GM18517 (cell line): Measurements from ENCODE around the gene SDHA.
"Not testable (repeated sequence)": the region's sequence is repeated elsewhere in the genome, so short reads cannot be mapped to it uniquely, and the experiment has no call there.

ENCODE experiments used
- ATAC-seq: cut with Tn5 transposase; IDR thresholded peaks from one replicate; pipeline ENCODE4 v1.9.1; 2021; ENCODE audit warnings: mild to moderate bottlenecking, moderate library complexity; ENCODE audit not compliant: unreplicated experiment

SDHA gene

DNA sequence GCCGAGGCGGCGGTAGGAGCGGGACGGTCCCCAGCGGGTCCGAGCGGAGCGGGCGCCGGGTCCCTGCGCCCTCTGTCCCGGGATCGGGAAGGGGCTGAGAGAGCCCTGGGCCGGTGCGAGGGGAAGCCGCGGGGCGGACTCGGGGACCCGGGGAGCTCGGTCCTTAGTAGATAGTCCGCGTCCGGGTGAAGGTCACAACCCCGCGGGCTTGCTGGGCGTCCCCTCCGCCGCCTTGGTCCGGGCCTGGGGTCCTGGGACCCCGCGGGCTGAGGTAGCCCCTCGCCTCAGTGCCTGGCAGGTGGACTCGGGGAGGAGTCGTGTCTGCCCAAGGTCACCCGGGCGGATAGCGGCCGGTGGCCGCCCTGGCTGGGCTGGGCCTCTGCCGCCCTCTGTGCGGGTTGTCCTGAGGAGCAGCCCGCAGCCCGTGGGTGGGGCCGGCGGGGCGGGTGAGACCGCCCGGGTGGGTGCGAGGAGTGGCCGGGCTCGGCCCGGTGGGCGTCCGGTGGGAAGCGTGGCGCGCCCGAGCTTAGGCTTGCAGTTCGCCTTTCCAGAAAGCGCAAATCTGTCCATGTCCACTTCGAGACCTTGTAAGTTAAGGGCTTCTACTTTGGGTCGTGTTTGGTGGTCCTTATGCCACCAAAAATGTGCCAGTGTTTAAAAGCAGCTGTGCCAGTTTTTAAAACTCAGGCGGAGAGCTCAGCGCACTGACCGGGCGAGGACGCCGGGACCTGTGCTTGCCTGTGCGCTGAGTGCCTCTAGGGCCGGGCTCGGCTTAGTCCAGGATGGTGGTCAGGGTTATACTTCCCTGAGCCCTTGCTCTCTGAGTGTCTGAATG is 554 bp downstream of the SDHA start:
- peak; percentile 23 for ATAC-seq

DNA sequence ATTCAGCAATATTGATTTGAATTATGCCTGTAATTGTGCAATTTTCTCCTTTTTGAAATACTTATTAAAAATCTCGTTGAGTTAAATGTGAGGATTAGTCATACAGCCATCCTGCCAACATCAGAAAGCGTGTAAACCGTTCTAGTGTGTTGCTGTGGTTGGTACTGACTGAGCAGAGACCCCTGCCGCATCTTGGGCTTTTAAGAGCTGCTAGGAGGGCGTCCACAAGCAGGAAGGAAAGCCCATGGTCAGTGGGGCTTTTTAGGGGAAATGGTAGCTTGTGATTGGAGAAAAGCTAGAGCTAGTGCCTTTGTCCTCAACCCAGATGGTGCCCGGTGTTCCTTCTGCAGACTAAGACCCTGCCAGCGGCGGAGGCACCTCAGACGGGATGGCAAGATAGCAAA is 1.3 kb downstream of the SDHA start:
- ATAC-seq, result no peak

DNA sequence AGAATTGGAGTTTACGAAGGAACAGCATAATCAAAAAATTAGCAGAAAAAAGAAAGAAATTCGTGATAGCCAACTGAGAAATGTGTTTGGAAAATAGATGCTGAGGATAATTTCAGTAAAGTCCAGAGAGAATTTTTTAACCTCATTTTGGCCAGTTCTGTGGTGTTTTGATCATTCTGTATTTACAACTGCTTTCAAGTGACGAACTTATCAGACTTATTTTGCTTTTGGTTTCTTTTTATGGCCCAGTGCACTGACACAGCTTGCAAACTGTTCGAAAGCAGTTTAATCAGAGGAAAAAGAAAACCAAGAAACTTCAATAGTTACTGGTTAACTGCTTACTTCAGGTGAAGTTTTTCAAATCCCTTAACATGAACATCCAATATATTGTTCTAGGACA is 1.9 kb downstream of the SDHA start:
- peak; percentile 48 for ATAC-seq

DNA sequence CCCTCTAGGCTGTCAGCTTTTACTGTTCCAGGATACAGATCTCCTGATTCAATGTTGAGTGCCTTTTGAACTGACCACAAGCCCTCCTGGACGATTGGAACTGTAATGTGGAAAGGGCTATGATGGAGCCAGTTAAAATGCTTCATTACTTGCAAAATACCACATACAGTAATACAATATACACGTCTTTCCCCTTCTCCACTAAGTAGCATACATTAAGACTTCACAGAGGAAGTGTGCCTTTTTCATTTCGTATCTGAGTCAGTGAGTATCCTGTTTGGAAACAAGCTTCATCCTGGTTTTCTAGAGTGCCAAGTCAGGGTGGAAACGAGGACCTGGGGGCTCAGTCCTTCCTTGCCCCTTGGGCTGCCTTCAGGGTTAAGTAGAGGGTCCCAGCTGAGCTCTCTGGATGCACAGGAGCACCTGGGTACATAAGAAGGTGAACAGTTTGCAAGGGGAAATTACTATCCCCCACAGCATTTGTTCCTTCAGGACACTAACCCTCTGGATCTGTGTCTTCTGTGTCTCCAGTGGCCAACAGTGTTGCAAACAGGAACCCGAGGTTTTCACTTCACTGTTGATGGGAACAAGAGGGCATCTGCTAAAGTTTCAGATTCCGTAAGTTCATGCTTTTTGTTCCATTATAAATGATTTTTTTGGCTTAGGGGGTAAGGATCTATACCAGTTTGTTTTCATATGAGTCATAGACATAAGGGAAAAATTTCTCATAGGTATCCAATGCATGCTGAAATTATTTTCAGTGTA is 5.0 kb downstream of the SDHA start:
- ATAC-seq, result not testable (repeated sequence)

DNA sequence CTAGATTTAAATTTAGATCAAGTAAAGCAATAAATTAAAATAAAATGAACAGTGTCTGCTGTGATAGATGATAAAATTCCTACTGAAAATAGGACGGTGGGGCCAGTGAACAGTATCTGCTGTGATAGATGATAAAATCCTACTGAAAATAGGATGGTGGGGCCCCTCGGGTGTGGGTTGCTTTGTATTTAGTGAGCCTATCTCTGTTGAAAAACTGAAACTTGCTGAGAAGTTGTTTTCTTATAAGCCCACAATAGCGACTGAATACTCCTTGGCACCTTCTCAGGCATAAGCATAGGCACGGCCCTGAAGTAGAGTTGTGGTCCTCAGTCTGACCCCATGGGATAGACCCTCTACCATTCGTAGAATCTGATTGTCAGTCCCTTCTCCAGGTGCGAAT is 5.7 kb downstream of the SDHA start:
- ATAC-seq, result no peak

DNA sequence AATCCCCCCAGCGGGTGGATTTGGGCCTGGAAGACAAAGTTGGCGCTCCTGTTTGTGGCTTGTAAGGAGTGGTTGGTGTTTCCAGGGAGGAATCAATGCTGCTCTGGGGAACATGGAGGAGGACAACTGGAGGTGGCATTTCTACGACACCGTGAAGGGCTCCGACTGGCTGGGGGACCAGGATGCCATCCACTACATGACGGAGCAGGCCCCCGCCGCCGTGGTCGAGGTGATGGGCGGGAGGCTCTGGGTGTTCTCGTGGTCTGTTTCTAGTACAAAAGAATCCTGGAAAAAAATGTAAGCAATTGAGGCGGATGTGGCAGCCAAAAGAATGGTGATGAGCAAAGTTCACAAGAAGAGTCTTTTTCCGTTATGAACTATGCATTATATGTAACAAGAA is 7.2 kb downstream of the SDHA start:
- no peak for ATAC-seq

DNA sequence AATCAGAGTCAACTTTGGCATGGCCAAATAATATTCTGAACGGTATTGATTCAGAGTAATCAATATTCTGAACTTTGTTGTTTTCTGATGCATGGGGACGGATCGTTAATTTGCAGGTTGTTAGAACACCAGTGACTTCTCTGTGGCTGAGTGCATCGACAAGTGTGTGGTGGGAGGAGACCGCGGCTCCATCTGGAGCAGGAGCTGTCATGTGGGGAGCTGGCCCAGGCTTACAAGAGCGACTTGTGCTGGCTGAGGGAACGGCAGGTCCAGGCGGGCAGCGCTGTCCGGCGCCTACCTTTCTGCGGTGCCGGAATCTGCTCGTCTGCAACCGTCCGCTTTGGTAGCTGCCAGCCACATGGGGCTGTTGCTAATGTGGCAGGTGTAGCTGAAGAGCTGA is 9.3 kb downstream of the SDHA start:
- ATAC-seq, result not testable (repeated sequence)

DNA sequence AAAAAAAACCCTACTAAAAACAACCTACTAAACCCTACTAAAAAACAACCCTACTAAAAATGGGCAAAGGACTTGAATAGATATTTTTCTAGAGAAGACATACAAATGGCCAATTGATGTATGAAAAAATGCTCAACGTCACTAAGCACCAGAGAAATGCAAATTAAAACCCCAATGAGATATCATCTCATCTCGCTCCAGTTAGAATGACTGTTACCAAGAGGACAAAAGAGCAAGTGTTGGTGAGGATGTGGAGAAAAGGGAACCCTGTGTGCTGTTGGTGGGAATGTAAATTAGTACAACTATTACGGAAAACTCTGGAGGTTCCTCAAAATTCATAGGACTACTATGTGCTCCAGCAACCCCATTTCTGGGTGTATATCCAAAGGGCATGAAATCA is 10.8 kb downstream of the SDHA start:
- ATAC-seq, result no peak

DNA sequence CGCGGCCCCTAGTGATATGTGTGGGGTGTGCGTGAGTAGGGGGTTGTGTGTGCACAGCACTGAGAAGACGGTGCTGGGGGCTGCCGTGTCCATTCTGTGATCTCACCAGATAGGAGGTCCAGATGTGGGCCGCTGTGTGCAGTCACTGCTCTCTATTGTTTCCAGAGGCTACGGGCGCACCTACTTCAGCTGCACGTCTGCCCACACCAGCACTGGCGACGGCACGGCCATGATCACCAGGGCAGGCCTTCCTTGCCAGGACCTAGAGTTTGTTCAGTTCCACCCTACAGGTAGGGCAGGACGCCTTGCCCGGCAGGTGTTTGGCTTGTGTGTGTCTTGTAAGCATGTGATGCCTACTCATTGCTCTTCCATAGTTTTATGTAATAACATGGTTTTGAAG is 12.6 kb downstream of the SDHA start:
- no peak for ATAC-seq

DNA sequence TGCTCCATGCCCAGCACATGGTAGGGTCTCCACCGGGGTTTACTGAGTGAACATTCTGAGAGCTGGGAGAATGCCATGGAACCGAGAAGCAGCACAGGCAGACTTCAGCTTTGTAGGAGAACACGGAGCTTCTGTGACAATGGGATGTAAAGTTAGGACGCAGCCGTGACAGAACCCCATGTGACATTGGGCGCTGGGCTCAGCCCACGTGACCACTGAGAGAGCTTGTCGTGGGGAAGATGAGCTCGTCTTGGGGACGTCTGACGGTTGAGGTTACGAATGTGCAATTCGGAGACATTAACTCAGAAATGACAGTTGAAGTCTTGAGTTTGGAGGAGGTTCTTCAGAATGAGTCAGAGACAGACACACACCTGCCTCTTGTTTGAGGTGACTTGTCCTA is 13.5 kb downstream of the SDHA start:
- ATAC-seq, result no peak

DNA sequence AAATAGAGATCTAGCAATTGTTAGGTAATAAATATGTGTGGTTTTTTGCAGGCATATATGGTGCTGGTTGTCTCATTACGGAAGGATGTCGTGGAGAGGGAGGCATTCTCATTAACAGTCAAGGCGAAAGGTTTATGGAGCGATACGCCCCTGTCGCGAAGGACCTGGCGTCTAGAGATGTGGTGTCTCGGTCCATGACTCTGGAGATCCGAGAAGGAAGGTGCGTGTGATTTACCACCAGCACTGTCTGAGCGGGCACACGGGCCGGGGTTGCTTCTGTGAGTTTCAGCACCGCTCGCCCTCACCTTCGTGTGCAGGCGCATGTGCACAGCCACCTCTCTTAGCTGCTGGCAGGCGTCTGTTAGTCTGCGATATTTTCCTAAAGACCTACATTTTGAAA is 15.3 kb downstream of the SDHA start:
- ATAC-seq, result not testable (repeated sequence)

DNA sequence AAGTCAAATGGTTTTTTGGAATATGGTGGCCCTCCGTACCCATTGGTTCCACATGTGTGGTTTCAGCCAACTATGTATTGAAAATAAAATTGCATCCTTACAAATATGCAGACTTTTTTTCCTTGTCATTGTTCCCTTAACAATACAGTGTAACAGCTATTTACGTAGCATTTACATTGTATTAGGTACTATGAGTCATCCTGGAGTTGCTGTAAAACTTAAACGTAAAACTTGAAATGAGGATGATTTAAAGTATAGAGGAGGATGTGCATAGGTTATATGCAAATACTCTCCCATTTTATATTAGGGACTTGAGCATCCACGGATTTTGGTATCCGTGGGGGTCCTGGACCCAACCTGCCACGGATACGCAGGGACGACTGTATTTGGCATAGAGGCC is 16.3 kb downstream of the SDHA start:
- no peak for ATAC-seq

DNA sequence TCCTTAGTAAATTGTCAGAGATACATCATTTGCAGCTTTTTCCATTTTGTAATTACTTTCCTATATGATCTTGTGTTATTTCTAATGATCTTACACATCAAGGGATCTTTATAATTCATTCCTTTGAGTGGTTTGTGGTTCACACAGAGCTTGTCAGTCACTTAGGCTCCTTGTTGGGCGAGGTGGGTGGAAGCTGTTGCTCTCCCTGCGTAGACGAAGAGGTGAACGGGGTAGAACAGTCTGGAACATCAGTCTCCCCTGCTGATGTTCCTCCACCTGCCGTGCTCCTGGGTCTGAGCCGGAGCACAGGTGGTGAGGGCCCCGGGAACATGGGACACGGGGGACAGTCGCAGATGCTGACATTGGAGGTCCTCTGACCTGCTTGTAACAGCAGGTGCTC is 17.4 kb downstream of the SDHA start:
- ATAC-seq, result not testable (repeated sequence)

DNA sequence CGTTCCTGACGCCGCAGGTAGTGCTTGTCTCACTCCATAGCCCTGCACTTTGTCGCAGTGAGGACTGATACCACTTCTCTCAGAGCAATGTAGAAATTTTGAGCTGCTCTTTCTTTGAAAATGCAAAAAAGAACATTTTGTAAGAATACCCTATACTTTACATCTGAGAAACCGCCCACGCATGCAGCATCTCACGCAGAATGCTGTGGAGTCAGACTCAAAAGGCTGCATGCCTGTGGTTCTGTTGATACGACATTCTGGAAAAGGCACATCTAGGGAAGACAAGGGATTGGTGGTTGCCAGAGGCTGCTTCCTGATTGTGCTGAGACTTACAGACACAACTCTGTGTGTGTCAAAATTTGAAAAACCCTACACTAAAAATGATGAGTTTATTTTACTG is 19.8 kb downstream of the SDHA start:
- ATAC-seq, result not testable (repeated sequence)

DNA sequence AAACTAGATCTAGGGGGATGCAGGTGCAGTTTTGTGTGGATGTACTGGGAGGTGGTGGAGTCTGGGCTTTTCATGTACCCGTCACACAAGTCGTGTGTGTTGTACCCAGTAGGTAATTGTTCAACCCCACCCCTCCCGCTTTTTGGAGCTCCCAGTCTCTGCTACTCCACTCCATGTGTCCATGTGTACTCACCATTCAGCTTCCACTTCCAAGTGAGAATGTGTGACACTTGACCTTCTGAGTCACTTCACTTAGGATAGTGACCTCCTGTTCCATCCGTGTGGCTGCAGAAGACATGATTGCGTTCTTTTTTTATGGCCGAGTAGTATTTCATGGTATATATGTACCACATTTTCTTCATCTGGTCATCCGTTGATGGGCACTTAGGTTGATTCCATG is 22.4 kb downstream of the SDHA start:
- not testable (repeated sequence) for ATAC-seq

DNA sequence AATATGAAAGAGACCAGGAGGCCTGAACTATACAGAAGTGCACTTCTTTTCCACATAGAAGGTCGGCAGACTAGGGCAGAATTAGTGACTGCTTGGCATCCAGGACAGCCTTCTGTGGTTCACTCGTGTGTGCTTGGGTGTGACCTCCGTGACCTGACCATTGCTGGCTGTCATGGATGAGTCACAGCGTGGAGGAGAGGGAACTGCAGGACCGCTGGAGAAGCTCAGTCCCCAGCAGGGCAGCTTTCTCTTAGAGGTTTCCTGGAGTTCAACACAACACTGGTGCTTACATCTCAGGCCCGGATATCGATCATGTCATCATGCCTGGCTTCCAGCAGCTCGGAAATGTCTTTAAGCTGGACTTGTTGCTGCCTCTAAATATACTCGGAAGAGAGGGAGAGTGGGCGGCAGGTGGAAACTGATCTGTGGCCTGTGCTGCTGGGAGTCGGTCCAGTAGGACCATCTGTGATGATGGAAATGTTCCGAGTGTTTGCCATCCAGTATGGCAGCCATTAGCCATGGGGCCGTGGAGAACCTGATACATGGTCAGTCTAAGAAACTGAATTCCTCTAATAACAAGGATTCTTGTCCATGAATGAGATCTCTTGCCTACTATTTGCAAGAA is 23.0 kb downstream of the SDHA start:
- not testable (repeated sequence) for ATAC-seq

DNA sequence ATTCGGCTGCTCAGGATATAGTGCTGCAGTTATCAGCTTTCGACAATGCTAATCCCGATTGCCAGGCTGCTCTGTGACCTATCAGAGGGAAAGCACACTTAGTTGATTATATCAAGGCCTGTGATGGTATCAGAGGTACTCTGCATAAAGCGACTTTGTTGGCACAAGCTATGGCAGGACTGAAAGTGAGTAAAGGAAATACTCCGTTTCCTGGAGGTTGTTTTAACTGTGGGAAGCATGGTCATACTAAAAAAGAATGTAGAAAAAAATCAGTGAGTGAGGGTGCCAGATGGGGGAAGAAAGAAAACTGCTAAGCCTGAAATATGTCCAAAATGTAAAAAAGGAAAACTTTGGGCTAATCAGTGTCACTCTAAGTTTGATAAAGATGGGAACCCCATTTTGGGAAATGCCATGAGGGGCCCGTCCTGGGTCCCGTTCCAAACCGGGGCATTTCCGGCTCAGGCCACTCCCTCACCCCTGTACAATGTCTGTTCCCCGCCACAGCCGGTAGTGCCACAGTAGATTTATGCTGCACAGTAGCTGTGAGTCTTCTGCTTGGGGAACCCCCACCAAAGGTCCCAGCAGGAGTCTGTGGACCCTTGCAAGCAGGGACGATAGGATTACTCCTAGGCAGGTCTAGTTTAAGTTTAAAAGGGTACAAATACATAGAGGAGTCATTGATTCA is 25.7 kb downstream of the SDHA start:
- not testable (repeated sequence) for ATAC-seq

DNA sequence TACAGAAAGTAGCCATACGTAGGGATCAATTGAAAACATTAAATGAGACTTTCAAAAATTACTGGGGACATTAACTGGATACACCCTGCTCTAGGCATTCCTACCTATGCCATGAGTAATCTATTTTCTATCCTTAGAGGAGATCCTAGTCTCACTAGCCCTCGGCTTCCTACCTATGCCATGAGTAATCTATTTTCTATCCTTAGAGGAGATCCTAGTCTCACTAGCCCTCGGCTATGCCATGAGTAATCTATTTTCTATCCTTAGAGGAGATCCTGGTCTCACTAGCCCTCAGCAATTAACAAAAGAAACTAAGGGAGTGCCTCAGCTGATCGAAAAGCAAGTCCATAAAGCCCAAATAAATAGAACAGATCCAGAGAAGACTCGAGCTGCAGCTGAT is 27.6 kb downstream of the SDHA start:
- ATAC-seq, result not testable (repeated sequence)

DNA sequence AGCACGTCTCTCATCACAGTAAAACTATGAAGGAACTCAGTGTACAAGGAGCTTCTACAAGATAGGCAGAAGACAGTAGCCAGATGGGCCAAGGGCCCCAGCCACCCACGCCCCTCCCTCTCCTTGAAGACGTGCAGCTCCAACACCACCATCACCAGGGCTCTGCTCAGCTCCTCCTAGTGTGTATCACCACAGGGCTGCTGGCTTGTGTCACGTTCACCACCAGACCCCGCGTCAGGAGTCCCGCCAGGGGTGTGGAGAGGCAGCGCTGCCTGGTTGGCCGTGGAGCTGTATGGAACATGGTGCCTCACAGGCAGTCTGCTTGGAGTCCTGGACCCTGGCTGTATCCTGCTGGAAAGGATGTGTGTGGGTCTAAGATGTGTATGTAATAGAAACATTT is 32.3 kb downstream of the SDHA start:
- ATAC-seq, result not testable (repeated sequence)

DNA sequence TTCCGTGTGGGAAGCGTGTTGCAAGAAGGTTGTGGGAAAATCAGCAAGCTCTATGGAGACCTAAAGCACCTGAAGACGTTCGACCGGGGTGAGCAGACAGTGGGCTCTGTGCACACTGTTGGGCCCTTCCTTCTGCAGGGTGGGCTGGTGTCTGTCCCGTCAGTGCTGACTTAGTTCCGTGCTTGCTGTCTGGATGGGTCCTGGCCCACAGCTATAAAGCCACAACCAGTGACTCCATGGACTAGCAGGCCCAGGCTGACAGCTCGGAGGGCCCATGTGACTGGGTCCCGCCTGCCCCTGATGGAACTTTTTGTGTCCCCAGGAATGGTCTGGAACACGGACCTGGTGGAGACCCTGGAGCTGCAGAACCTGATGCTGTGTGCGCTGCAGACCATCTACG is 32.9 kb downstream of the SDHA start:
- not testable (repeated sequence) for ATAC-seq

DNA sequence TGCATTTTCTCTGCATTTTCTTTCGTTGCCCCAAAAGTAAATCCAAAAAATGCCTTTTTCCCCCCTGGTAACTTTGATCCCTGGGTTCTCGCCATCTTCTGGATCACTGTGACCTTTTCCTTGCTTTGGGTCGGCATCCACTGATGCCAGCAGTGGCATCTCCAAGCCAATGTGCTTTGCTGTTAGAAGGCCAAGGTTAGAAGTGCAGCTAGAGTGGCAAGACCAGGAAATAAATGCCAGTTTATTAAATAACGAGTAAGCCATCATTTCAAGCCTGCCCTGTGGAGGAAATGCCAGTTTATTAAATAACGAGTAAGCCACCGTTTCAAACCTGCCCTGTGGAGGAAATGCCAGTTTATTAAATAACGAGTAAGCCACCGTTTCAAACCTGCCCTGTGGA is 33.4 kb downstream of the SDHA start:
- not testable (repeated sequence) for ATAC-seq
